ENCODE results near the gene STAT5A. TPM values are rescaled to one million over a fixed set of nuclear protein-coding genes. Genes with fewer than 3 reads are reported as not detected.

The STAT5A gene
- total and polyA plus RNA-seq, 2 donors from 2014 or later = 11.5 to 47.9 TPM

- Histone ChIP-seq H3K9me3 (ENCODE audit: control insufficient read depth in 2 of 3, insufficient read depth in 1 of 3, low read length in 3 of 3) (no peaks in the 10 kb centered on the region), H3K4me1 (ENCODE audit: control insufficient read depth in 2 of 3, insufficient read depth in 2 of 3, low read depth in 1 of 3, low read length in 3 of 3) (peaks cover 0 to 13% (median 6%) of the 10 kb centered on the region in 3 donors), H3K9ac (ENCODE audit: low read length in 3 of 3) (no peak overlapping the region), H3K4me3 (ENCODE audit: low read length in 3 of 3) (no peak overlapping the region), H3K27me3 (ENCODE audit: control insufficient read depth, insufficient read depth, low read length) (no peaks in the 10 kb centered on the region), H3K36me3 (ENCODE audit: control insufficient read depth in 2 of 3, insufficient read depth in 3 of 3, low read length in 3 of 3) (peaks cover 3 to 44% (median 41%) of the 10 kb centered on the region in 3 donors), H3K27ac (ENCODE audit: low read depth in 2 of 2, low read length in 2 of 2) (no peak overlapping the region)
- no peak for TF ChIP-seq CTCF (IDR thresholded peaks at IDR 0.05; ENCODE audit: borderline replicate concordance, extremely low read depth, insufficient read depth)
- no peak for FAIRE-seq
- intact Hi-C loops (cut with DNase I) = no loop called here
- DNase-seq = no peak
Measured at GRCh38 chr17:42321555-42321954, 33.3 kb downstream of the STAT5A start.

- Histone ChIP-seq H3K4me3 (ENCODE audit: low read length in 3 of 3) (no peak overlapping the region), H3K9ac (ENCODE audit: low read length in 3 of 3) (peak overlapping the region in 1 of 3 donors; percentile 14), H3K36me3 (ENCODE audit: control insufficient read depth in 2 of 3, insufficient read depth in 3 of 3, low read length in 3 of 3) (peaks cover 5 to 42% (median 38%) of the 10 kb centered on the region in 3 donors), H3K9me3 (ENCODE audit: control insufficient read depth in 2 of 3, insufficient read depth in 1 of 3, low read length in 3 of 3) (no peaks in the 10 kb centered on the region), H3K27me3 (ENCODE audit: control insufficient read depth, insufficient read depth, low read length) (no peaks in the 10 kb centered on the region), H3K4me1 (ENCODE audit: control insufficient read depth in 2 of 3, insufficient read depth in 2 of 3, low read depth in 1 of 3, low read length in 3 of 3) (peaks cover 0 to 8% (median 3%) of the 10 kb centered on the region in 3 donors), H3K27ac (ENCODE audit: low read depth in 2 of 2, low read length in 2 of 2) (peak overlapping the region in 1 of 2 donors; percentile 9)
- TF ChIP-seq CTCF (IDR thresholded peaks at IDR 0.05; ENCODE audit: borderline replicate concordance, extremely low read depth, insufficient read depth) = peak; percentile 98
- FAIRE-seq (no peak), DNase-seq (peak; percentile 93 to 97 (median 95))
- intact Hi-C loops (cut with DNase I) = no loop called here
Measured at GRCh38 chr17:42322382-42323267, 34.3 kb downstream of the STAT5A start.

DNA sequence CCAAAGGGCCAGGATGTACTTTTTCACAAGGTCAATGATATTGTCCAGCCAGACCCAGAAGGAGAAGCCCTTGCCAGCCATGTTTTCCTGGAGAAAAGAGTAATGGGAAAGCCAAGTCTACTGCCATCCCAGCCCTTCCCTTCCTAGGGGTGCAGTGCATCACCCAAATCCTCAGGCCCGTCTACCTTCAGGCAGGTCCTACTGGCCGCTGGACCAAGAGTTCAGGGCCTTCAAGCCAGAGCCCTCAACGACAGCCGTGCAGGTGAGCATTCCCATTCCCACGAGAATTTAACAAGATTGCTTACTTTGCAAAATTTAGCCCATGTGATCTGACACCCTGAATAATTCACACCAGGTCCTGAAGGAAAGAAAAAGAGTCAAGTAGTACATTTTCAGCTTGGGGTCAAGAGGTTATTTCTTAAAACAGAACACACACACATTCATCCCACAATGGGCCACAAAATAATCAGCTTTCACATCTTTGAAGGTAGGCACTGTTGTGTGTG, 35.0 kb downstream of the STAT5A start:
- DNase-seq (no peak), FAIRE-seq (no peak)
- H3K9me3 ChIP-seq (ENCODE audit: control insufficient read depth in 2 of 3, insufficient read depth in 1 of 3, low read length in 3 of 3) = no peaks in the 10 kb centered on the region
- H3K36me3 ChIP-seq (ENCODE audit: control insufficient read depth in 2 of 3, insufficient read depth in 3 of 3, low read length in 3 of 3) = peaks cover 5 to 42% (median 34%) of the 10 kb centered on the region in 3 donors
- no peak overlapping the region for H3K9ac ChIP-seq (ENCODE audit: low read length in 3 of 3)
- TF ChIP-seq CTCF (IDR thresholded peaks at IDR 0.05; ENCODE audit: borderline replicate concordance, extremely low read depth, insufficient read depth) = no peak
- H3K4me3 ChIP-seq (ENCODE audit: low read length in 3 of 3) = no peak overlapping the region
- intact Hi-C loops (cut with DNase I) = no loop called here
- no peaks in the 10 kb centered on the region for H3K27me3 ChIP-seq (ENCODE audit: control insufficient read depth, insufficient read depth, low read length)
- H3K4me1 ChIP-seq (ENCODE audit: control insufficient read depth in 2 of 3, insufficient read depth in 2 of 3, low read depth in 1 of 3, low read length in 3 of 3) = peaks cover 0 to 8% (median 2%) of the 10 kb centered on the region in 3 donors
- no peak overlapping the region for H3K27ac ChIP-seq (ENCODE audit: low read depth in 2 of 2, low read length in 2 of 2)
